ENCODE data around the gene NFIX.

NFIX gene

GRCh38 chr19:13008926-13009787, 13.9 kb downstream of the NFIX start:
- no peak for DNase-seq (ENCODE audit: low spot score)

- DNase-seq (ENCODE audit: low spot score): no peak
These were observed 15.0 kb downstream of the NFIX start for GRCh38 chr19:13010038-13010991.

- DNase-seq (ENCODE audit: low spot score): no peak
These were observed 15.8 kb downstream of the NFIX start for GRCh38 chr19:13010992-13011652.

GRCh38 chr19:13011653-13012389, 16.5 kb downstream of the NFIX start:
- no peak for DNase-seq (ENCODE audit: low spot score)

DNA sequence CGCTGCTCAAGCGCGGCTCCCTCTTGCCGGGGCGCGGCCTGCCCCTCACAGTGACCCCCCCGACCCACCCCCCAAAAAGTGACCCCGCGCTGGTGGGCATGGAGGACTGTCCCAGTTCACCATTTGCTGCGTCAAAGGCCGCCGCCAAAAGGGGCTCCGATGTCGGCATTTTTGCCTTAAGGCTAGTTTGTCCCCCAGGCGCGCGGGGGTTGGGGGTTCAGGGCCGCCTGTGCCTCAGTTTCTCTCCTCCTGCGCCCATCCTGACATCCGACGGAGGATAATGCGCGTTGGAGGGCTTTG, 17.1 kb downstream of the NFIX start:
- no peak for DNase-seq (ENCODE audit: low spot score)

- DNase-seq (ENCODE audit: low spot score): peak; percentile 86
These were observed 17.7 kb downstream of the NFIX start for GRCh38 chr19:13012690-13013608.

GRCh38 chr19:13013649-13014048, 18.4 kb downstream of the NFIX start:
- DNase-seq (ENCODE audit: low spot score): no peak

- DNase-seq (ENCODE audit: low spot score): no peak
These were observed 19.0 kb downstream of the NFIX start for GRCh38 chr19:13014101-13014920.

GRCh38 chr19:13014921-13015280, 19.6 kb downstream of the NFIX start:
- DNase-seq (ENCODE audit: low spot score): no peak

GRCh38 chr19:13015361-13016223, 20.3 kb downstream of the NFIX start:
- DNase-seq (ENCODE audit: low spot score): no peak

- no peak for DNase-seq (ENCODE audit: low spot score)
These were observed 21.0 kb downstream of the NFIX start for GRCh38 chr19:13016245-13016627.

DNA sequence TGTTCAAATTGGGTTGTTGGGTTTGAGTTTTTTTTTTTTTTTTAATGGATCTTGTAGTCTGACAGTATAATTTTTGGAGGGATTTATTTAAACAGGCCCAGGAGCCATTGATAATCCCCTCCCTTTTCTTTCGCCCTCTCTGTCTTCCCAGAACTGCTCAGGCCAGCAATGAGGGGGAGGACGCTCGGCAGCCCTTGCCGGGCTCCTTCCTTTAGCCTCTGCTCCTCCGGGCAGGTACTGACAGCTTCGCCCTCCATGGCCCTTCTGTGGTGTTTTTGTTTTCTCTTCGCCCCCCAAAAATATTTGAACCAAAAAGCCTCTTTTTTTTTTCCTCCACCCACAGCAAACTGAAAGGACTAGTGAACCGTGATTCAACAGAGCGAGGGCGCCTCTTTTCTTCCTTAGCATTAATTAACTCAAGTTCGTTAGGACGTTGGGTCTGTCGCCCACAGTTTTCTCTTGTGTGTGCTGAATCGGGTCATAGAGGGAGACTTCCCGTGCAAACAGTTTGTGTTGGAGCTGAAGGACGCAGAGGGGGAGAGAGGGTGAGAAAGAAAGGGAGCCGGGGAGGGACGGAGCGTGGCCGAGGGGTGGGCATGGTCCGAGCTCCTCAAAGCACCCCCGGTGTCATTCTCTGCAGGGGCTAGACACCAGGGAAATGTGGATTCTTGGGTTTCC, 21.5 kb downstream of the NFIX start:
- DNase-seq (ENCODE audit: low spot score): no peak

GRCh38 chr19:13017306-13018034, 22.2 kb downstream of the NFIX start:
- no peak for DNase-seq (ENCODE audit: low spot score)

DNA sequence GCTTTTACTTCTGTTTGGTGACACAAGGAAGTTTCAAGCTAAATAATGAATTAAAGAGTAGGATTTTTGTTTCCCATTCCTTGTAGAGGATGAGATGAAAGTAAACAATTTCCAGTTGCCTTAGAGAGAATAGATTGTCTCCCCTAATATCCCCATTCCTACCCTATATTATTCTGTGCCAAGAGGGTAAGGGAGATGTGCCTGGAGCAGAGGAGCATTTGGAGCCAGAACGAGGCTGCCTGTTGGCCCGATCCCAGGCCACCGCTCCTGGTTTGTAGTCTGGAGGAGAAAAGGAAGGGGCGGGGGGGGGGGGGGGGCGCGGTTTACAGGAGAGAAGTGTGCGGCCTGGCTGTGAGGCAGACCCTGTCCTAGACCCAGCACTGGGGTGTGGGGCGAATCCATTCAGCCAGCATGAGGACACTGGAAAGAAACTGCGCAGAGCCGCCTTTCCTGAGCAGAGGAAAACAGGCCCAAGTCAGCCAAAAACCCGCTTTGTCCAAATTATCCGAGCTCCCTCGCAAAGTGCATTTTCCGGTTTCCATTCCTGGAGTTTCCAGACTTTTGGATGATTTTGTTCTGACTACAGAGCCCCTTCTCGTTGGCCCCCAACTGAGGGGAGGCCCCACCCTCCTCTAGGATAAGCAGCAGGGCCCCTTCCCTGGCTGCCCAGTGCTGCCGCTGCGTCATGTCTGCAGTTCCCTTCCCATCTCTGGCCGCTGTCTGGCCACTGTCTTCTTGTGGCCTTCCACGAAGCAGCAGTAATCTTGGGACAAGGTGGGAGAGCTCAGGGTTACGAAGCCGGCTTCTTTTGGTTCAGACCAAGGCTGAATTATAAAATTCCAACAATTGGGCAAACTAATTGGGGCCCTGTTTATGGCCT, 23.0 kb downstream of the NFIX start:
- DNase-seq (ENCODE audit: low spot score): no peak

GRCh38 chr19:13019332-13019731, 24.1 kb downstream of the NFIX start:
- DNase-seq (ENCODE audit: low spot score): no peak

GRCh38 chr19:13020002-13020414, 24.7 kb downstream of the NFIX start:
- DNase-seq (ENCODE audit: low spot score): no peak
